ENCODE results near the gene CACNA1C.

The CACNA1C gene

DNA sequence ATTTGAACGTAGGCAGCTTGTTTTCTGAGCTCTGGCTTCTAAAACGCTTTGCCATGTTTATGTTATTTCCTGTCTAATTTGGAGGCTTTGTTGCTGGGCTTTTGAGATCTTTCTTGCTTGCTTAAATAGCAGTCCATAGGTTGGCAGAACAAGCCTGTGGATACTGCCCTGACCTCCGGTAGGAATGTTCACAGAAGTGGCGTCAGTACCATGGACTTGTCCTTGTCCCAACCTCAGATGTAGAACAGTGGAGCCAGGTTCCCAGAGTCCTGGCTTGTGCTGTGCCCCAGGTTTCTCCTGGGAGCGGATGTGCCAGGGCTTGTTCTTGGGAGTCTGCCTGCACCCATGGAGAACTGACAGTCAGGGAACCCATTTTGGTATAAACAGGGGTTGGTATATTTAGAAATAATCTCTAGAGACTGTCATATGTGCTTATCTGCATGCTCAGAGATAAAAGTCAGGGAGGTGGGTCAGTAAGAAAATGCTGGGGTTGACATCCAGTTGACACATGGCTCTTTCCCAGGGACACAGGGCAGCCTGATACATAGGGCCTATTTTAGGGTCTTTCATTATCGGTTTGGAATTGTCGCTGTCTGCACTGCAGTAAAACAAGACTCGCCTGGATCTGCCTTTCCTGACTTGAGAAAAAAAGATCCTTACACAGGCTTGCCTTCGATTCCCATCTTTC is 22.9 kb downstream of the CACNA1C start:
- Histone ChIP-seq H3K36me3 (ENCODE audit: control insufficient read depth in 2 of 2, insufficient read depth in 2 of 2, low read length in 2 of 2) (no peaks in the 10 kb centered on the region), H3K9ac (ENCODE audit: low read length in 2 of 2) (peak overlapping the region; percentile 50 to 76), H3K4me3 (ENCODE audit: low read length in 2 of 2) (peak overlapping the region; percentile 30 to 44), H3K27ac (ENCODE audit: low read length) (peak overlapping the region; percentile 95), H3K9me3 (ENCODE audit: control insufficient read depth in 2 of 2, low read length in 2 of 2) (no peaks in the 10 kb centered on the region), H3K4me1 (ENCODE audit: control insufficient read depth, insufficient read depth, low read length) (peaks cover 40% of the 10 kb centered on the region), H3K27me3 (ENCODE audit: control insufficient read depth in 1 of 2, insufficient read depth in 2 of 2, low read length in 2 of 2) (no peaks in the 10 kb centered on the region)

GRCh38 chr12:2076196-2076570 is 23.4 kb downstream of the CACNA1C start:
- Histone ChIP-seq H3K9ac (ENCODE audit: low read length in 2 of 2) (peak overlapping the region; percentile 50 to 76), H3K9me3 (ENCODE audit: control insufficient read depth in 2 of 2, low read length in 2 of 2) (no peaks in the 10 kb centered on the region), H3K36me3 (ENCODE audit: control insufficient read depth in 2 of 2, insufficient read depth in 2 of 2, low read length in 2 of 2) (no peaks in the 10 kb centered on the region), H3K27me3 (ENCODE audit: control insufficient read depth in 1 of 2, insufficient read depth in 2 of 2, low read length in 2 of 2) (no peaks in the 10 kb centered on the region), H3K4me3 (ENCODE audit: low read length in 2 of 2) (peak overlapping the region; percentile 30 to 44), H3K27ac (ENCODE audit: low read length) (peak overlapping the region; percentile 95), H3K4me1 (ENCODE audit: control insufficient read depth, insufficient read depth, low read length) (peaks cover 40% of the 10 kb centered on the region)

- no peaks in the 10 kb centered on the region for H3K36me3 ChIP-seq (ENCODE audit: control insufficient read depth in 2 of 2, insufficient read depth in 2 of 2, low read length in 2 of 2)
- H3K9me3 ChIP-seq (ENCODE audit: control insufficient read depth in 2 of 2, low read length in 2 of 2), result no peaks in the 10 kb centered on the region
- H3K27ac ChIP-seq (ENCODE audit: low read length), result peak overlapping the region; percentile 95
- peak overlapping the region; percentile 13 to 50 for H3K9ac ChIP-seq (ENCODE audit: low read length in 2 of 2)
- peaks cover 40% of the 10 kb centered on the region for H3K4me1 ChIP-seq (ENCODE audit: control insufficient read depth, insufficient read depth, low read length)
- H3K27me3 ChIP-seq (ENCODE audit: control insufficient read depth in 1 of 2, insufficient read depth in 2 of 2, low read length in 2 of 2), result no peaks in the 10 kb centered on the region
- H3K4me3 ChIP-seq (ENCODE audit: low read length in 2 of 2), result peak overlapping the region in 1 of 2 donors; percentile 44
Measured at GRCh38 chr12:2076728-2077127, 23.9 kb downstream of the CACNA1C start.

DNA sequence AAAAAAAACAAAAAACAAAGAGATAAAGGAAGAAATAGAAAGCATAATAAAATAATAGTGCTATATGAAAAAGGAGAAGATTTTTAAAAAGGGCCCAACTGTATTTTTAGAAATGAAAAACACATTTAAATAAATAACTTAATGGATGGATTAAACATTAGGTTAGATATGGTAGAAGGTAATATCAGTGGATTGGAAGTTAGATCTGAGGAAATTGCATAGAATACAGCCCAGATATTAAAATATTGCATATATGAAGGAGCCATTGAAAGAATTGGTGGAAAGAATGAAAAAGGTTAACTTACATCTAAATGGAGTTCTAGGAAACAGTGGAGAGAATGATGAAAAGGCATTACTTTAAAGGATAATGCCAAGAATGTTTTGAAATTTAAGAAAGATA is 27.8 kb downstream of the CACNA1C start:
- Histone ChIP-seq H3K9ac (ENCODE audit: low read length in 2 of 2) (no peak overlapping the region), H3K27ac (ENCODE audit: low read length) (no peak overlapping the region), H3K36me3 (ENCODE audit: control insufficient read depth in 2 of 2, insufficient read depth in 2 of 2, low read length in 2 of 2) (no peaks in the 10 kb centered on the region), H3K27me3 (ENCODE audit: control insufficient read depth in 1 of 2, insufficient read depth in 2 of 2, low read length in 2 of 2) (no peaks in the 10 kb centered on the region), H3K9me3 (ENCODE audit: control insufficient read depth in 2 of 2, low read length in 2 of 2) (no peaks in the 10 kb centered on the region), H3K4me1 (ENCODE audit: control insufficient read depth, insufficient read depth, low read length) (peaks cover 42% of the 10 kb centered on the region), H3K4me3 (ENCODE audit: low read length in 2 of 2) (no peak overlapping the region)

- Histone ChIP-seq H3K9me3 (ENCODE audit: control insufficient read depth in 2 of 2, low read length in 2 of 2) (no peaks in the 10 kb centered on the region), H3K36me3 (ENCODE audit: control insufficient read depth in 2 of 2, insufficient read depth in 2 of 2, low read length in 2 of 2) (no peaks in the 10 kb centered on the region), H3K4me1 (ENCODE audit: control insufficient read depth, insufficient read depth, low read length) (peaks cover 47% of the 10 kb centered on the region), H3K27me3 (ENCODE audit: control insufficient read depth in 1 of 2, insufficient read depth in 2 of 2, low read length in 2 of 2) (no peaks in the 10 kb centered on the region), H3K9ac (ENCODE audit: low read length in 2 of 2) (no peak overlapping the region), H3K27ac (ENCODE audit: low read length) (peak overlapping the region; percentile 0), H3K4me3 (ENCODE audit: low read length in 2 of 2) (no peak overlapping the region)
Measured at GRCh38 chr12:2082321-2082720, 29.5 kb downstream of the CACNA1C start.

DNA sequence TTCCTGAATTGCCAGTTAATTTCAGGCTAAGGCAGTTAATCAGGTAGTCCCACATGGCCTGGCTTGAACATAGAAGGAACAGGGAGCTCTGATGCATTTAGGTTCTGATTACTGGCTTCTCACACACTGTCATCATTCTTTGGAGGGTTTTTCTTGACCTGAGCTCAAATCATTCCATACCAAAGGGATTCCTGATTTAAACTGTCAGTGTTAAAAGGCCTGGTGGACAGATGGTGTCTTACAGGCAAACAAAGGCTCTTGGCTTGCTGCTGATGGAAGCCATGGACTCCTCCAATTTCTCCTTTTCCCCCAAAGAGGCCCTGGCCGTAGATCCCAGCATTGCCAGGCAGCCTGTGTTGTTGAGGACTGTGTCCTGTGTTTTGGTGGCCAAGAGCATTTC is 30.2 kb downstream of the CACNA1C start:
- Histone ChIP-seq H3K9ac (ENCODE audit: low read length in 2 of 2) (no peak overlapping the region), H3K4me3 (ENCODE audit: low read length in 2 of 2) (no peak overlapping the region), H3K9me3 (ENCODE audit: control insufficient read depth in 2 of 2, low read length in 2 of 2) (no peaks in the 10 kb centered on the region), H3K36me3 (ENCODE audit: control insufficient read depth in 2 of 2, insufficient read depth in 2 of 2, low read length in 2 of 2) (no peaks in the 10 kb centered on the region), H3K27me3 (ENCODE audit: control insufficient read depth in 1 of 2, insufficient read depth in 2 of 2, low read length in 2 of 2) (no peaks in the 10 kb centered on the region), H3K4me1 (ENCODE audit: control insufficient read depth, insufficient read depth, low read length) (peaks cover 43% of the 10 kb centered on the region), H3K27ac (ENCODE audit: low read length) (peak overlapping the region; percentile 33)

GRCh38 chr12:2083561-2083960 is 30.8 kb downstream of the CACNA1C start:
- H3K4me1 ChIP-seq (ENCODE audit: control insufficient read depth, insufficient read depth, low read length), result peaks cover 48% of the 10 kb centered on the region
- H3K9me3 ChIP-seq (ENCODE audit: control insufficient read depth in 2 of 2, low read length in 2 of 2), result no peaks in the 10 kb centered on the region
- H3K36me3 ChIP-seq (ENCODE audit: control insufficient read depth in 2 of 2, insufficient read depth in 2 of 2, low read length in 2 of 2), result no peaks in the 10 kb centered on the region
- no peak overlapping the region for H3K9ac ChIP-seq (ENCODE audit: low read length in 2 of 2)
- no peaks in the 10 kb centered on the region for H3K27me3 ChIP-seq (ENCODE audit: control insufficient read depth in 1 of 2, insufficient read depth in 2 of 2, low read length in 2 of 2)
- H3K4me3 ChIP-seq (ENCODE audit: low read length in 2 of 2), result no peak overlapping the region
- H3K27ac ChIP-seq (ENCODE audit: low read length), result peak overlapping the region; percentile 33

GRCh38 chr12:2084553-2085296 is 31.9 kb downstream of the CACNA1C start:
- H3K27ac ChIP-seq (ENCODE audit: low read length), result peak overlapping the region; percentile 60

DNA sequence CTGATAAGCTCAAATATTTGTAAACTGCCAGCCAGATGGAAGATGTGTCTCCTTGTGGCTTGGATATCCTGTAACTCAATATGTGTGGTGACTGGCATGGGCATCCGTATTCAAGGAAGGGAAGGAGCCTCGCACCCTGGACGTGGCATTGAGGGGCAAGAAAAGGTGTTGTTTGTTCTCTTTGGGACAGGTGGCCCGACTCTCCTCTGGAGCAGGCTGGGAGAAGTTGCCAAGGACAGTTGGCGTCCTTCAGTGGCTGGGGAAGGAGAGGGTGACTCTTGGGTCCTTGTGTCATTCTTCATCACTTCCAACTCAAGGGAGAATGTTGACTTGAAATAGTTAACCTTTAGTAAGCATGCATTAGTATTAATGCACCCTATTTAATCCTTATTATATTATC is 39.6 kb downstream of the CACNA1C start:
- Histone ChIP-seq H3K27me3 (ENCODE audit: control insufficient read depth in 1 of 2, insufficient read depth in 2 of 2, low read length in 2 of 2) (no peaks in the 10 kb centered on the region), H3K4me1 (ENCODE audit: control insufficient read depth, insufficient read depth, low read length) (peaks cover 62% of the 10 kb centered on the region), H3K27ac (ENCODE audit: low read length) (peak overlapping the region; percentile 31), H3K9ac (ENCODE audit: low read length in 2 of 2) (no peak overlapping the region), H3K36me3 (ENCODE audit: control insufficient read depth in 2 of 2, insufficient read depth in 2 of 2, low read length in 2 of 2) (no peaks in the 10 kb centered on the region), H3K9me3 (ENCODE audit: control insufficient read depth in 2 of 2, low read length in 2 of 2) (no peaks in the 10 kb centered on the region), H3K4me3 (ENCODE audit: low read length in 2 of 2) (no peak overlapping the region)

More at GRCh38 chr12:2084553-2085296, 31.9 kb downstream of the CACNA1C start:
- Histone ChIP-seq H3K27me3 (ENCODE audit: control insufficient read depth in 1 of 2, insufficient read depth in 2 of 2, low read length in 2 of 2) (no peaks in the 10 kb centered on the region), H3K36me3 (ENCODE audit: control insufficient read depth in 2 of 2, insufficient read depth in 2 of 2, low read length in 2 of 2) (no peaks in the 10 kb centered on the region), H3K9me3 (ENCODE audit: control insufficient read depth in 2 of 2, low read length in 2 of 2) (no peaks in the 10 kb centered on the region), H3K9ac (ENCODE audit: low read length in 2 of 2) (no peak overlapping the region), H3K4me3 (ENCODE audit: low read length in 2 of 2) (no peak overlapping the region), H3K4me1 (ENCODE audit: control insufficient read depth, insufficient read depth, low read length) (peaks cover 52% of the 10 kb centered on the region)

GRCh38 chr12:2092890-2093289 is 40.1 kb downstream of the CACNA1C start:
- H3K9me3 ChIP-seq (ENCODE audit: control insufficient read depth in 2 of 2, low read length in 2 of 2), result no peaks in the 10 kb centered on the region
- H3K9ac ChIP-seq (ENCODE audit: low read length in 2 of 2), result peak overlapping the region; percentile 6 to 71
- no peaks in the 10 kb centered on the region for H3K27me3 ChIP-seq (ENCODE audit: control insufficient read depth in 1 of 2, insufficient read depth in 2 of 2, low read length in 2 of 2)
- H3K4me3 ChIP-seq (ENCODE audit: low read length in 2 of 2), result peak overlapping the region in 1 of 2 donors; percentile 35
- H3K4me1 ChIP-seq (ENCODE audit: control insufficient read depth, insufficient read depth, low read length), result peaks cover 66% of the 10 kb centered on the region
- no peaks in the 10 kb centered on the region for H3K36me3 ChIP-seq (ENCODE audit: control insufficient read depth in 2 of 2, insufficient read depth in 2 of 2, low read length in 2 of 2)
- peak overlapping the region; percentile 96 for H3K27ac ChIP-seq (ENCODE audit: low read length)

DNA sequence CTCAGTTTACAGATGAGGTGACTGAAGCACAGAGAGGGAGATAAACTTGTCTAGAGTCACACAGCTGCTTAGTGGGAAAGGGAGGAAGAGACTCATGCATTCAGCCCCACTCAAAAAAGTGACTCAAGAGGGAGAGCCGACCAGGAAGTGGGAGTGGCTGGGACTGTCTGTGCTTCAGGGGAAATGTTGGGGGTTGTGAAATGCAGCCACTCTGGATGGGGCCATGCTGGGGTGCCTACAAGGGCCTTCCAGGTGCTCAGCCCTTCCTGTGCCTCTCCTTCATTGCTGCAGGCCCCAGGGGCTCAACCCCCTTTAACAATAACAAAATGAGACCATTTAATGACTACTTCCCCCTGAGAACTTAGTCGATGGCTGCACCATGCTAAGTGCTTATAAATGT is 41.8 kb downstream of the CACNA1C start:
- Histone ChIP-seq H3K27me3 (ENCODE audit: control insufficient read depth in 1 of 2, insufficient read depth in 2 of 2, low read length in 2 of 2) (no peaks in the 10 kb centered on the region), H3K9ac (ENCODE audit: low read length in 2 of 2) (peak overlapping the region; percentile 42 to 71), H3K36me3 (ENCODE audit: control insufficient read depth in 2 of 2, insufficient read depth in 2 of 2, low read length in 2 of 2) (no peaks in the 10 kb centered on the region), H3K4me3 (ENCODE audit: low read length in 2 of 2) (peak overlapping the region in 1 of 2 donors; percentile 22), H3K9me3 (ENCODE audit: control insufficient read depth in 2 of 2, low read length in 2 of 2) (no peaks in the 10 kb centered on the region), H3K27ac (ENCODE audit: low read length) (peak overlapping the region; percentile 96), H3K4me1 (ENCODE audit: control insufficient read depth, insufficient read depth, low read length) (peaks cover 67% of the 10 kb centered on the region)
